HepG2 (cell line): ENCODE measurements around the gene ZC3H12A. TPM values are rescaled to one million over a fixed set of nuclear protein-coding genes. Genes with fewer than 3 reads are reported as not detected.

Experiments used
- CAMTA2 ChIP-seq: sonication (generic); formaldehyde crosslinking; IDR thresholded peaks from 2 replicates; pipeline ENCODE4 v1.4.0; 2020; ENCODE audit warnings: mild to moderate bottlenecking, missing genetic modification reagents, borderline replicate concordance
- ISL2 ChIP-seq: sonication (generic); formaldehyde crosslinking; IDR thresholded peaks from 2 replicates; pipeline ENCODE4 v1.5.0; 2020; ENCODE audit warnings: missing genetic modification reagents
- NFE2L2 ChIP-seq: fragments of 150-350 bp; IDR thresholded peaks from 2 replicates; pipeline ENCODE4 v1.6.1; 2014; ENCODE audit warnings: low read length
- RNF2 ChIP-seq: fragments of 450-650 bp; conservative IDR thresholded peaks from 2 replicates; pipeline ENCODE4 v1.6.1; 2016; ENCODE audit warnings: low read depth
- SALL2 ChIP-seq: sonication (generic); formaldehyde crosslinking; IDR thresholded peaks from 2 replicates; pipeline ENCODE4 v1.8.1; 2023; ENCODE audit warnings: mild to moderate bottlenecking, missing genetic modification reagents, inconsistent platforms
- STAG1 ChIP-seq: sonication (generic); formaldehyde crosslinking; IDR thresholded peaks from 2 replicates; pipeline ENCODE4 v1.4.0; 2020; ENCODE audit warnings: missing genetic modification reagents
- TP53 ChIP-seq: sonication (generic); formaldehyde crosslinking; conservative IDR thresholded peaks from 2 replicates; pipeline ENCODE4 v1.4.0; 2020; ENCODE audit warnings: missing genetic modification reagents
- XBP1 ChIP-seq: sonication (generic); formaldehyde crosslinking; IDR thresholded peaks from 2 replicates; pipeline ENCODE4 v1.5.0; 2020; ENCODE audit warnings: missing genetic modification reagents
- ZFP36L1 ChIP-seq: sonication (generic); formaldehyde crosslinking; IDR thresholded peaks from 2 replicates; pipeline ENCODE4 v1.8.0; 2022; ENCODE audit warnings: mild to moderate bottlenecking, missing genetic modification reagents, moderate library complexity
- ZMYM3 ChIP-seq: sonication (generic); formaldehyde crosslinking; IDR thresholded peaks from 2 replicates; pipeline ENCODE4 v1.5.1; 2020; ENCODE audit warnings: mild to moderate bottlenecking, missing genetic modification reagents
- ZNF121 ChIP-seq: sonication (generic); formaldehyde crosslinking; IDR thresholded peaks from 2 replicates; pipeline ENCODE4 v1.5.0; 2020; ENCODE audit warnings: mild to moderate bottlenecking, missing genetic modification reagents
- ZNF234 ChIP-seq: sonication (generic); formaldehyde crosslinking; conservative IDR thresholded peaks from 2 replicates; pipeline ENCODE4 v1.5.1; 2020; ENCODE audit warnings: mild to moderate bottlenecking, missing genetic modification reagents
- ZNF577 ChIP-seq: sonication (generic); formaldehyde crosslinking; IDR thresholded peaks from 2 replicates; pipeline ENCODE4 v1.4.0; 2020; ENCODE audit warnings: mild to moderate bottlenecking, low read depth, missing genetic modification reagents, borderline replicate concordance
- polyA plus RNA-seq, 8 experiments: library from polyadenylated mRNA; depleted of rRNA in 3 of 8; stranded (reverse) in 7 of 8; unstranded in 1 of 8; fragments of >200 nt; fragmentation: Illumina TruSeq in 4 of 8; extraction: Trizol in 4 of 8; gene quantifications; 2 replicates each; pipeline versions ENCODE4 v1.2.1 to v1.2.3, GENCODE V29; 2011 to 2016; ENCODE audit warnings: low read depth in 4 of 8, missing spikeins in 1 of 8, mixed read lengths in 1 of 8; ENCODE audit not compliant: insufficient read depth in 1 of 8
- total RNA-seq, 5 experiments: library from RNA; depleted of rRNA; stranded (reverse); fragments of >200 nt; fragmentation: Illumina TruSeq; extraction: Trizol; gene quantifications; 2 replicates each; pipeline ENCODE4 v1.2.3, GENCODE V29; 2016; ENCODE audit warnings: low read depth in 1 of 5
- TF ChIP-seq, protein P1 (sequence below): sonication (generic); formaldehyde crosslinking; IDR thresholded peaks from 2 replicates; pipeline ENCODE4 v1.5.1; 2020; ENCODE audit warnings: mild to moderate bottlenecking, missing genetic modification reagents
- TF ChIP-seq, protein P2 (sequence below), 2 experiments: sonication (generic) in 1 of 2; formaldehyde crosslinking in 1 of 2; IDR thresholded peaks; 2 replicates each; pipeline versions ENCODE4 v1.6.1 to v1.9.0; 2014 to 2022; ENCODE audit warnings: antibody characterized with exemption in 1 of 2, borderline replicate concordance in 1 of 2, inconsistent platforms in 1 of 2, low read depth in 1 of 2, missing genetic modification reagents in 1 of 2
- TF ChIP-seq, protein P3 (sequence below): sonication (generic); formaldehyde crosslinking; IDR thresholded peaks from 2 replicates; pipeline ENCODE4 v1.4.0; 2020; ENCODE audit warnings: mild to moderate bottlenecking, missing genetic modification reagents
- TF ChIP-seq, protein P4 (sequence below): sonication (generic); formaldehyde crosslinking; IDR thresholded peaks from 2 replicates; pipeline ENCODE4 v1.4.0; 2020; ENCODE audit warnings: mild to moderate bottlenecking, missing genetic modification reagents

Gene ZC3H12A
- total and polyA plus RNA-seq, 2 of the 13 experiments (the other 11 are each of a cell fraction or from before 2014, with no cell fraction given) = 6.8 to 13.3 TPM

DNA sequence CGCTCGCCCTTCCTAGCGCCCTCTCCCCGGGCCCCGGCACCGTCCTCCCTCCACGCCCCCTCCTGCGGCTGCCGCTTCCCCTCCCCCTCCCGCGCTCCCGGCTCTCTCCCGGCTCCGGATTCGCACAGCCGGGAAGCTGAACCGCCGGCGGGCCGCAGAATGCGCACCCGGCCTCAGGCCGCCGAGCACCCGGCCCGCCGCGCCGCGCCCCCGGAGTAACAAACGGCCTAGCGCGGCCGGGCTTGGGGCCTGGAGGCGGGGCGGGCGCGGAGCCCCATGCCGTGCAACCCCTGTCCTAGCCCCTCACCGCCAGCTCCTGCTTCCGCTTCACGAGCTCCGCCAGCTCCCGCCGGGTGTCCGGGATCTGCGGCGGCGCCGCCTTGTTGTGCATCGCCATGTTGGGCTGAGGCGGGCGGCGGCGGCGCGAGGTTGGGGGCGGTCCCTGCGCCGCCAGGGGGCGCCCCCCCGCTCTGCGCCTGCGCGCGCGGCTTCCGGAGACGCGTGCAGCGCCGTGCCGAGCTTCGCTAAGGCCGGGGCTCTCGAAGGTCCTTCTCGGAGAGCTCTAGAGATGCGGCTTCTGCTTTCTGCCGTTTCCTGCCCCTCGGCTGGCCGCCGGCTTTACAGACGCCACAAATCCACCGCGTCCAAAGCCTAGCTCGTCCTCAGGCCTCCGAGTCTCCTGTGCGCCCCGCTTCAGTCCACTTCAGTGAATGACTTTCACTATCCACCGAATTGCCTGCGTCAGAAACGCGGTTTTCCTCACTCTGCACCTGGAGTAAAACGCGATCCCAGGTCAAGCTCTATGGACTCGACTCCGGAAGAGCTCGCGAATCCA lies 40.2 kb downstream of the ZC3H12A start, which contains the start of gene MEAF6 (continued):
- TF ChIP-seq, protein P1, sequence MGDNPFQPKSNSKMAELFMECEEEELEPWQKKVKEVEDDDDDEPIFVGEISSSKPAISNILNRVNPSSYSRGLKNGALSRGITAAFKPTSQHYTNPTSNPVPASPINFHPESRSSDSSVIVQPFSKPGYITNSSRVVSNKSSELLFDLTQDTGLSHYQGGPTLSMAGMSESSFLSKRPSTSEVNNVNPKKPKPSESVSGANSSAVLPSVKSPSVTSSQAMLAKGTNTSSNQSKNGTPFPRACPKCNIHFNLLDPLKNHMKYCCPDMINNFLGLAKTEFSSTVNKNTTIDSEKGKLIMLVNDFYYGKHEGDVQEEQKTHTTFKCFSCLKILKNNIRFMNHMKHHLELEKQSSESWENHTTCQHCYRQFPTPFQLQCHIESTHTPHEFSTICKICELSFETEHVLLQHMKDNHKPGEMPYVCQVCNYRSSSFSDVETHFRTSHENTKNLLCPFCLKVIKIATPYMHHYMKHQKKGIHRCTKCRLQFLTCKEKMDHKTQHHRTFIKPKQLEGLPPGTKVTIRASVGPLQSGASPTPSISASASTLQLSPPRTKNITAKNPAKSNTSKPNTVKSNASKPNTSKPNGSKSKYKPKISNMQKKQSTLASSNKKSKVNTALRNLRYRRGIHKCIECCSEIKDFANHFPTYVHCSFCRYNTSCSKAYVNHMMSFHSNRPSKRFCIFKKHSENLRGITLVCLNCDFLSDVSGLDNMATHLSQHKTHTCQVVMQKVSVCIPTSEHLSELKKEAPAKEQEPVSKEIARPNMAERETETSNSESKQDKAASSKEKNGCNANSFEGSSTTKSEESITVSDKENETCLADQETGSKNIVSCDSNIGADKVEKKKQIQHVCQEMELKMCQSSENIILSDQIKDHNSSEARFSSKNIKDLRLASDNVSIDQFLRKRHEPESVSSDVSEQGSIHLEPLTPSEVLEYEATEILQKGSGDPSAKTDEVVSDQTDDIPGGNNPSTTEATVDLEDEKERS = 0 out of 2 replicates have a peak, but pooled peaks have one; percentile 61
- TF ChIP-seq, protein P2, sequence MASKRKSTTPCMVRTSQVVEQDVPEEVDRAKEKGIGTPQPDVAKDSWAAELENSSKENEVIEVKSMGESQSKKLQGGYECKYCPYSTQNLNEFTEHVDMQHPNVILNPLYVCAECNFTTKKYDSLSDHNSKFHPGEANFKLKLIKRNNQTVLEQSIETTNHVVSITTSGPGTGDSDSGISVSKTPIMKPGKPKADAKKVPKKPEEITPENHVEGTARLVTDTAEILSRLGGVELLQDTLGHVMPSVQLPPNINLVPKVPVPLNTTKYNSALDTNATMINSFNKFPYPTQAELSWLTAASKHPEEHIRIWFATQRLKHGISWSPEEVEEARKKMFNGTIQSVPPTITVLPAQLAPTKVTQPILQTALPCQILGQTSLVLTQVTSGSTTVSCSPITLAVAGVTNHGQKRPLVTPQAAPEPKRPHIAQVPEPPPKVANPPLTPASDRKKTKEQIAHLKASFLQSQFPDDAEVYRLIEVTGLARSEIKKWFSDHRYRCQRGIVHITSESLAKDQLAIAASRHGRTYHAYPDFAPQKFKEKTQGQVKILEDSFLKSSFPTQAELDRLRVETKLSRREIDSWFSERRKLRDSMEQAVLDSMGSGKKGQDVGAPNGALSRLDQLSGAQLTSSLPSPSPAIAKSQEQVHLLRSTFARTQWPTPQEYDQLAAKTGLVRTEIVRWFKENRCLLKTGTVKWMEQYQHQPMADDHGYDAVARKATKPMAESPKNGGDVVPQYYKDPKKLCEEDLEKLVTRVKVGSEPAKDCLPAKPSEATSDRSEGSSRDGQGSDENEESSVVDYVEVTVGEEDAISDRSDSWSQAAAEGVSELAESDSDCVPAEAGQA (IDR thresholded peaks at IDR 0.05; ENCODE audit: low read depth) = peak; percentile 64; the same call in 1 of the 2 replicates
- TF ChIP-seq, protein P2 (CRISPR knock-in tag; IDR thresholded peaks at IDR 0.05; ENCODE audit: borderline replicate concordance) = peak; percentile 79; the same call in 1 of the 2 replicates
- TF ChIP-seq ZFP36L1 (CRISPR knock-in tag) (peak; percentile 85; the same call in 1 of the 2 replicates), RNF2 (peak; percentile 98), ZNF121 (CRISPR knock-in tag) (peak; percentile 39; the same call in 1 of the 2 replicates), NFE2L2 (no peak), ZNF234 (CRISPR knock-in tag) (no peak; the same call in 1 of the 2 replicates), XBP1 (peak; percentile 91), ZNF577 (CRISPR knock-in tag) (no peak), STAG1 (CRISPR knock-in tag) (peak; percentile 30), ZMYM3 (CRISPR knock-in tag) (peak; percentile 44; the same call in 1 of the 2 replicates), CAMTA2 (CRISPR knock-in tag) (0 out of 2 replicates have a peak, but pooled peaks have one; percentile 32), ISL2 (peak; percentile 83), TP53 (CRISPR knock-in tag) (peak; percentile 86), SALL2 (peak; percentile 98)
- TF ChIP-seq, protein P3, sequence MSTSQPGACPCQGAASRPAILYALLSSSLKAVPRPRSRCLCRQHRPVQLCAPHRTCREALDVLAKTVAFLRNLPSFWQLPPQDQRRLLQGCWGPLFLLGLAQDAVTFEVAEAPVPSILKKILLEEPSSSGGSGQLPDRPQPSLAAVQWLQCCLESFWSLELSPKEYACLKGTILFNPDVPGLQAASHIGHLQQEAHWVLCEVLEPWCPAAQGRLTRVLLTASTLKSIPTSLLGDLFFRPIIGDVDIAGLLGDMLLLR (CRISPR knock-in tag) = 0 out of 2 replicates have a peak, but pooled peaks have one; percentile 64
- TF ChIP-seq, protein P4, sequence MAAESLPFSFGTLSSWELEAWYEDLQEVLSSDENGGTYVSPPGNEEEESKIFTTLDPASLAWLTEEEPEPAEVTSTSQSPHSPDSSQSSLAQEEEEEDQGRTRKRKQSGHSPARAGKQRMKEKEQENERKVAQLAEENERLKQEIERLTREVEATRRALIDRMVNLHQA = no peak
